ENCODE measurements around the gene SAGE1. TPM values are rescaled to one million over a fixed set of nuclear protein-coding genes. Genes with fewer than 3 reads are reported as not detected.

SAGE1 gene
- total RNA-seq = not detected in 2 replicates

GRCh38 chrX:135893294-135893817, at the start of gene SAGE1, which contains the start of gene CT45A10:
Gene SAGE1 (plus strand): TSS chrX:135893716. CDS start chrX:135896243, 2,527 bp downstream.
Gene CT45A10 (minus strand): TSS chrX:135893444. CDS start chrX:135885344, 8,100 bp downstream.

DNA sequence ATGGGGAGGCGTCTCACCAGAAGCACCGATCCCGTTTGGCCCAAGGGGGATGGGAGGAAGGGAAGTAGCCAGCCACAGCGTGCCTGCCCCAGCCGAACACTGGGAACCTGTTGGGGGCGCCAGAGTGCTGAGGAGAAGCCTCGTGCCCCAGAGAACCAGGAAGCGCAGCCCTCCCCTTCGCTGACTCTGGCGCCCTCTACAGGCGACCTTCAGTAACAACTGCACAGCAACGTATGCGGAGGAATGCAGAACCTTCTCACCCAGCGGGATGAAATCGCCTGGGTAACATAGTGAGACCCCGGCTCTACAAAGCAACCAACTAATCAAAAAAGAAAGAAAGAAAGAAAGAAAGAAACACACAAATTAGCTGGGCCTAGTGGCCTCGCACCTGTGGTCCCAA, 39.1 kb upstream of the SAGE1 start, which contains the start of gene CT45A8:
TSS of gene CT45A8 (minus strand) at position 101 of the 400 bp plus-strand sequence. CDS start 3,755 bp downstream, outside the sequence.

DNA sequence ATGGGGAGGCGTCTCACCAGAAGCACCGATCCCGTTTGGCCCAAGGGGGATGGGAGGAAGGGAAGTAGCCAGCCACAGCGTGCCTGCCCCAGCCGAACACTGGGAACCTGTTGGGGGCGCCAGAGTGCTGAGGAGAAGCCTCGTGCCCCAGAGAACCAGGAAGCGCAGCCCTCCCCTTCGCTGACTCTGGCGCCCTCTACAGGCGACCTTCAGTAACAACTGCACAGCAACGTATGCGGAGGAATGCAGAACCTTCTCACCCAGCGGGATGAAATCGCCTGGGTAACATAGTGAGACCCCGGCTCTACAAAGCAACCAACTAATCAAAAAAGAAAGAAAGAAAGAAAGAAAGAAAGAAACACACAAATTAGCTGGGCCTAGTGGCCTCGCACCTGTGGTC, 21.8 kb upstream of the SAGE1 start, which contains the start of gene CT45A9:
TSS of gene CT45A9 (minus strand) at position 101 of the 400 bp plus-strand sequence. CDS start 3,751 bp downstream, outside the sequence.

Other genes with a start within 250 kb of the SAGE1 start
- not detected in 2 replicates for gene CT45A1, start 180.1 kb upstream of the SAGE1 start, total RNA-seq
- gene CT45A3, start 125.5 kb upstream of the SAGE1 start, total RNA-seq = not detected in 2 replicates
- gene CT45A5, start 108.2 kb upstream of the SAGE1 start, total RNA-seq = not detected in 2 replicates
- not detected in 2 replicates for gene CT45A6, start 90.9 kb upstream of the SAGE1 start, total RNA-seq
- gene CT45A2, start 73.7 kb upstream of the SAGE1 start, total RNA-seq = not detected in 2 replicates
- gene CT45A7, start 56.4 kb upstream of the SAGE1 start, total RNA-seq = not detected in 2 replicates
- not detected in 2 replicates for gene CT45A8, start 39.2 kb upstream of the SAGE1 start, total RNA-seq
- gene CT45A9, start 21.9 kb upstream of the SAGE1 start, total RNA-seq = not detected in 2 replicates
- not detected in 2 replicates for gene CT45A10, start 272 bp upstream of the SAGE1 start, total RNA-seq
- gene MMGT1, start 80.3 kb downstream of the SAGE1 start, total RNA-seq = 16.2 and 19.1 TPM in 2 replicates
- gene SLC9A6, start 91.7 kb downstream of the SAGE1 start, total RNA-seq = 9.4 and 10.0 TPM in 2 replicates

All from cardiac ventricle fibroblast (primary cell).